DND-41 (cell line): ENCODE measurements around the gene CERK.

Experiments
- ATAC-seq: fragments of 200-7000 bp; cut with Tn5 transposase; 3 replicates; pipeline ENCODE4 v1.9.1; 2021; ENCODE audit warnings: low read depth; ENCODE audit not compliant: insufficient read depth
- DNase-seq: peaks from one replicate; pipeline ENCODE4 v3.0.0-alpha.2; 2020
- H2AFZ ChIP-seq: 2 replicates; pipeline ENCODE4 v1.6.0; 2012; ENCODE audit warnings: low read depth, low read length
- H3K27ac ChIP-seq: 2 replicates; pipeline ENCODE4 v1.5.1; 2012; ENCODE audit warnings: low read length, inconsistent platforms
- H3K27me3 ChIP-seq: fragments of 200-600 bp; sonication (generic); 2 replicates; pipeline ENCODE4 v1.6.0; 2012; ENCODE audit warnings: low read length, mild to moderate bottlenecking, inconsistent platforms; ENCODE audit not compliant: insufficient read depth, poor library complexity
- H3K36me3 ChIP-seq: 2 replicates; pipeline ENCODE4 v1.5.1; 2012; ENCODE audit warnings: low read length, inconsistent platforms; ENCODE audit not compliant: insufficient read depth
- H3K4me1 ChIP-seq: 2 replicates; pipeline ENCODE4 v1.5.1; 2012; ENCODE audit warnings: mild to moderate bottlenecking, low read length; ENCODE audit not compliant: insufficient read depth
- H3K4me2 ChIP-seq: 2 replicates; pipeline ENCODE4 v1.6.0; 2012; ENCODE audit warnings: mild to moderate bottlenecking, moderate library complexity, low read length, inconsistent platforms; ENCODE audit not compliant: insufficient read depth
- H3K4me3 ChIP-seq, 2 experiments: fragments of 200-600 bp in 1 of 2; shearing (Covaris generic) in 1 of 2; 2 replicates each; pipeline ENCODE4 v1.5.1; 2012 to 2016; ENCODE audit warnings: inconsistent platforms in 2 of 2, low read length in 2 of 2, mild to moderate bottlenecking in 2 of 2, low read depth in 1 of 2, moderate library complexity in 1 of 2
- H3K79me2 ChIP-seq: 2 replicates; pipeline ENCODE4 v1.6.0; 2012; ENCODE audit warnings: low read length, inconsistent platforms; ENCODE audit not compliant: insufficient read depth
- H3K9ac ChIP-seq: 2 replicates; pipeline ENCODE4 v1.6.0; 2012; ENCODE audit warnings: low read depth, mild to moderate bottlenecking, inconsistent platforms, low read length, moderate library complexity
- H3K9me3 ChIP-seq: 2 replicates; pipeline ENCODE4 v1.5.1; 2012; ENCODE audit warnings: low read length, moderate library complexity, mild to moderate bottlenecking, inconsistent platforms; ENCODE audit not compliant: insufficient read depth, severe bottlenecking
- H4K20me1 ChIP-seq: 2 replicates; pipeline ENCODE4 v1.6.0; 2012; ENCODE audit warnings: low read length; ENCODE audit not compliant: insufficient read depth
- CTCF ChIP-seq: IDR thresholded peaks from 2 replicates; pipeline ENCODE4 v1.5.1; 2012; ENCODE audit warnings: borderline replicate concordance, low read length, moderate library complexity, mild to moderate bottlenecking; ENCODE audit not compliant: poor library complexity, severe bottlenecking; ENCODE audit errors: extremely low read depth
- EZH2 ChIP-seq: IDR thresholded peaks from 3 replicates; pipeline ENCODE4 v1.6.1; 2012; ENCODE audit warnings: borderline replicate concordance, low read depth, mild to moderate bottlenecking, moderate library complexity, low read length, inconsistent platforms; ENCODE audit not compliant: severe bottlenecking

Gene CERK

GRCh38 chr22:46777609-46777970 lies 39.5 kb upstream of the CERK start:
- H4K20me1 ChIP-seq = peaks cover 67% of the 10 kb centered on the region
- H3K27ac ChIP-seq = no peak overlapping the region
- no peaks in the 10 kb centered on the region for H3K9me3 ChIP-seq
- H3K4me2 ChIP-seq = no peak overlapping the region
- H3K9ac ChIP-seq = no peak overlapping the region
- H3K4me1 ChIP-seq = peaks cover 13% of the 10 kb centered on the region
- peaks cover 97% of the 10 kb centered on the region for H3K79me2 ChIP-seq
- H3K4me3 ChIP-seq = no peak overlapping the region
- H3K27me3 ChIP-seq = no peaks in the 10 kb centered on the region
- peaks cover 15% of the 10 kb centered on the region for H3K36me3 ChIP-seq
- no peak for ATAC-seq
- H2AFZ ChIP-seq = no peak overlapping the region
- TF ChIP-seq EZH2 (no peak), CTCF (no peak)
- no peak for DNase-seq

GRCh38 chr22:46776876-46777608 lies 39.0 kb upstream of the CERK start:
- no peak overlapping the region for H2AFZ ChIP-seq
- ATAC-seq (no peak), DNase-seq (no peak)
- no peak overlapping the region for H3K27ac ChIP-seq
- H3K79me2 ChIP-seq = peaks cover 93% of the 10 kb centered on the region
- no peaks in the 10 kb centered on the region for H3K27me3 ChIP-seq
- H3K36me3 ChIP-seq = peaks cover 14% of the 10 kb centered on the region
- H3K4me1 ChIP-seq = peaks cover 13% of the 10 kb centered on the region
- no peak overlapping the region for H3K4me3 ChIP-seq
- peaks cover 63% of the 10 kb centered on the region for H4K20me1 ChIP-seq
- no peaks in the 10 kb centered on the region for H3K9me3 ChIP-seq
- TF ChIP-seq EZH2 (no peak), CTCF (no peak)
- no peak overlapping the region for H3K9ac ChIP-seq
- no peak overlapping the region for H3K4me2 ChIP-seq

GRCh38 chr22:46775850-46776826 lies 38.1 kb upstream of the CERK start:
- H3K79me2 ChIP-seq = peaks cover 93% of the 10 kb centered on the region
- H3K4me1 ChIP-seq = peaks cover 13% of the 10 kb centered on the region
- H3K9me3 ChIP-seq = no peaks in the 10 kb centered on the region
- no peak overlapping the region for H2AFZ ChIP-seq
- no peak overlapping the region for H3K9ac ChIP-seq
- ATAC-seq (no peak), DNase-seq (no peak)
- H3K27me3 ChIP-seq = no peaks in the 10 kb centered on the region
- H3K4me2 ChIP-seq = no peak overlapping the region
- no peak for TF ChIP-seq EZH2
- no peak for TF ChIP-seq CTCF
- H4K20me1 ChIP-seq = peaks cover 56% of the 10 kb centered on the region
- H3K36me3 ChIP-seq = peaks cover 14% of the 10 kb centered on the region
- no peak overlapping the region for H3K27ac ChIP-seq
- no peak overlapping the region for H3K4me3 ChIP-seq
